GM19395 (cell line): ENCODE results near the gene LIMS3.
"Not testable (repeated sequence)": the region's sequence is repeated elsewhere in the genome, so short reads cannot be mapped to it uniquely, and the experiment has no call there.

ENCODE experiments used
- ATAC-seq: cut with Tn5 transposase; IDR thresholded peaks from one replicate; pipeline ENCODE4 v1.9.1; 2021; ENCODE audit warnings: mild to moderate bottlenecking, moderate library complexity; ENCODE audit not compliant: unreplicated experiment

LIMS3 gene

GRCh38 chr2:109898462-109899336, at the start of gene LIMS3:
LIMS3 (plus strand) TSS chr2:109898688; CDS start chr2:109898729, 41 bp downstream.
- ATAC-seq = not testable (repeated sequence)

- peak; percentile 89 for ATAC-seq
These were observed 27.2 kb upstream of the LIMS3 start for GRCh38 chr2:109871129-109871751.

GRCh38 chr2:109876625-109877024, 21.9 kb upstream of the LIMS3 start:
- not testable (repeated sequence) for ATAC-seq

GRCh38 chr2:109882112-109882511, 16.4 kb upstream of the LIMS3 start:
- not testable (repeated sequence) for ATAC-seq

- ATAC-seq = not testable (repeated sequence)
These were observed 10.1 kb upstream of the LIMS3 start for GRCh38 chr2:109888414-109888813.

GRCh38 chr2:109889909-109890308, 8.6 kb upstream of the LIMS3 start:
- ATAC-seq = not testable (repeated sequence)

GRCh38 chr2:109891024-109891423, 7.5 kb upstream of the LIMS3 start:
- not testable (repeated sequence) for ATAC-seq

GRCh38 chr2:109893736-109894135, 4.8 kb upstream of the LIMS3 start:
- not testable (repeated sequence) for ATAC-seq

- ATAC-seq = not testable (repeated sequence)
These were observed 4.3 kb upstream of the LIMS3 start for GRCh38 chr2:109894141-109894540.

- not testable (repeated sequence) for ATAC-seq
These were observed 3.2 kb upstream of the LIMS3 start for GRCh38 chr2:109895090-109895869.

- peak; percentile 97 for ATAC-seq
These were observed 2.3 kb upstream of the LIMS3 start for GRCh38 chr2:109896212-109896611.

- ATAC-seq = not testable (repeated sequence)
These were observed 573 bp upstream of the LIMS3 start for GRCh38 chr2:109897769-109898461.

- peak; percentile 89 for ATAC-seq
These were observed 7.3 kb downstream of the LIMS3 start for GRCh38 chr2:109905796-109906195.

GRCh38 chr2:109908626-109909025, 10.1 kb downstream of the LIMS3 start:
- not testable (repeated sequence) for ATAC-seq

- not testable (repeated sequence) for ATAC-seq
These were observed 12.3 kb downstream of the LIMS3 start for GRCh38 chr2:109910789-109911188.

- ATAC-seq = not testable (repeated sequence)
These were observed 15.4 kb downstream of the LIMS3 start for GRCh38 chr2:109913911-109914310.

- ATAC-seq = not testable (repeated sequence)
These were observed 16.1 kb downstream of the LIMS3 start for GRCh38 chr2:109914552-109914951.

GRCh38 chr2:109915830-109916229, 17.3 kb downstream of the LIMS3 start:
- not testable (repeated sequence) for ATAC-seq

GRCh38 chr2:109920162-109920561, 21.7 kb downstream of the LIMS3 start:
- not testable (repeated sequence) for ATAC-seq
